ENCODE measurements around the gene NTRK3. TPM values are rescaled to one million over a fixed set of nuclear protein-coding genes. Genes with fewer than 3 reads are reported as not detected.

The NTRK3 gene
- total RNA-seq (10 to 100 TPM; 10.7 to 24.6 TPM), polyA plus RNA-seq (ENCODE audit: insufficient read depth, low read depth, low replicate concordance) (40.6 TPM)
- long read RNA-seq, donor 1, result 0 reads
- long read RNA-seq, donor 2, result 0 reads

GRCh38 chr15:88256279-88257230 is at the start of gene NTRK3:
TSS of gene NTRK3 (minus strand) at chr15:88256739. CDS start at chr15:88256153, 586 bp downstream.
- 0 to 1% methylated on average over 52 to 87 of the region's 95 CpGs for WGBS, 2 donors
- Histone ChIP-seq H3K4me1 (peaks cover 9% of the 10 kb centered on the region), H3K36me3 (ENCODE audit: low read depth, missing control alignments) (no peaks in the 10 kb centered on the region), H3K27ac (no peak within 1 kb of the TSS), H3K4me3 (peak within 1 kb of the TSS; percentile 36 to 49), H3K27me3 (no peaks in the 10 kb centered on the region), H3K9me3 (no peaks in the 10 kb centered on the region)
- TF ChIP-seq POLR2A (IDR thresholded peaks at IDR 0.05), result no peak
- TF ChIP-seq, protein P1, sequence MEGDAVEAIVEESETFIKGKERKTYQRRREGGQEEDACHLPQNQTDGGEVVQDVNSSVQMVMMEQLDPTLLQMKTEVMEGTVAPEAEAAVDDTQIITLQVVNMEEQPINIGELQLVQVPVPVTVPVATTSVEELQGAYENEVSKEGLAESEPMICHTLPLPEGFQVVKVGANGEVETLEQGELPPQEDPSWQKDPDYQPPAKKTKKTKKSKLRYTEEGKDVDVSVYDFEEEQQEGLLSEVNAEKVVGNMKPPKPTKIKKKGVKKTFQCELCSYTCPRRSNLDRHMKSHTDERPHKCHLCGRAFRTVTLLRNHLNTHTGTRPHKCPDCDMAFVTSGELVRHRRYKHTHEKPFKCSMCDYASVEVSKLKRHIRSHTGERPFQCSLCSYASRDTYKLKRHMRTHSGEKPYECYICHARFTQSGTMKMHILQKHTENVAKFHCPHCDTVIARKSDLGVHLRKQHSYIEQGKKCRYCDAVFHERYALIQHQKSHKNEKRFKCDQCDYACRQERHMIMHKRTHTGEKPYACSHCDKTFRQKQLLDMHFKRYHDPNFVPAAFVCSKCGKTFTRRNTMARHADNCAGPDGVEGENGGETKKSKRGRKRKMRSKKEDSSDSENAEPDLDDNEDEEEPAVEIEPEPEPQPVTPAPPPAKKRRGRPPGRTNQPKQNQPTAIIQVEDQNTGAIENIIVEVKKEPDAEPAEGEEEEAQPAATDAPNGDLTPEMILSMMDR (IDR thresholded peaks at IDR 0.05), result no peak
- peak; percentile 28 for DNase-seq
- intact Hi-C loops (cut with DNase I; ENCODE audit: low total_unique reads), result no loop called here

GRCh38 chr15:88303395-88303794 is 46.9 kb upstream of the NTRK3 start:
- H3K27me3 ChIP-seq, result no peaks in the 10 kb centered on the region
- intact Hi-C loops (cut with DNase I; ENCODE audit: low total_unique reads), result no loop called here
- no peaks in the 10 kb centered on the region for H3K9me3 ChIP-seq
- H3K4me3 ChIP-seq, result no peak overlapping the region
- H3K36me3 ChIP-seq (ENCODE audit: low read depth, missing control alignments), result no peaks in the 10 kb centered on the region
- H3K27ac ChIP-seq, result no peak overlapping the region
- TF ChIP-seq, protein P1 (IDR thresholded peaks at IDR 0.05), result no peak
- TF ChIP-seq POLR2A (IDR thresholded peaks at IDR 0.05), result no peak
- DNase-seq, result no peak
- H3K4me1 ChIP-seq, result no peaks in the 10 kb centered on the region

- WGBS, 2 donors, result 78 to 80% methylated on average over 3 of the region's 3 CpGs
- H3K27me3 ChIP-seq, result no peaks in the 10 kb centered on the region
Observed at GRCh38 chr15:88302373-88302772, 45.8 kb upstream of the NTRK3 start.

GRCh38 chr15:88301311-88301710 is 44.8 kb upstream of the NTRK3 start:
- no peaks in the 10 kb centered on the region for H3K36me3 ChIP-seq (ENCODE audit: low read depth, missing control alignments)
- H3K4me3 ChIP-seq, result no peak overlapping the region
- H3K9me3 ChIP-seq, result no peaks in the 10 kb centered on the region
- H3K27me3 ChIP-seq, result no peaks in the 10 kb centered on the region
- 67 to 72% methylated on average over 2 of the region's 2 CpGs for WGBS, 2 donors
- intact Hi-C loops (cut with DNase I; ENCODE audit: low total_unique reads), result no loop called here
- no peaks in the 10 kb centered on the region for H3K4me1 ChIP-seq
- DNase-seq, result no peak
- TF ChIP-seq, protein P1 (IDR thresholded peaks at IDR 0.05), result no peak
- TF ChIP-seq POLR2A (IDR thresholded peaks at IDR 0.05), result no peak
- H3K27ac ChIP-seq, result no peak overlapping the region

More at GRCh38 chr15:88302373-88302772, 45.8 kb upstream of the NTRK3 start:
- no peaks in the 10 kb centered on the region for H3K9me3 ChIP-seq
- no peak for TF ChIP-seq POLR2A (IDR thresholded peaks at IDR 0.05)
- TF ChIP-seq, protein P1 (IDR thresholded peaks at IDR 0.05), result no peak
- no peaks in the 10 kb centered on the region for H3K4me1 ChIP-seq
- no peaks in the 10 kb centered on the region for H3K36me3 ChIP-seq (ENCODE audit: low read depth, missing control alignments)
- DNase-seq, result no peak
- H3K27ac ChIP-seq, result no peak overlapping the region
- no peak overlapping the region for H3K4me3 ChIP-seq
- intact Hi-C loops (cut with DNase I; ENCODE audit: low total_unique reads), result no loop called here

Data from testis (tissue), 5 donors.